ENCODE measurements around the gene NEMF.
"Not testable (repeated sequence)": the region's sequence is repeated elsewhere in the genome, so short reads cannot be mapped to it uniquely, and the experiment has no call there.

NEMF gene

GRCh38 chr14:49816844-49817243, 35.7 kb downstream of the NEMF start:
- DNase-seq, result no peak

GRCh38 chr14:49816118-49816517, 36.5 kb downstream of the NEMF start:
- DNase-seq, result not testable (repeated sequence)

- no peak for DNase-seq
Observed at GRCh38 chr14:49808780-49809179, 43.8 kb downstream of the NEMF start.

- no peak for DNase-seq
Observed at GRCh38 chr14:49796025-49796424, 56.6 kb downstream of the NEMF start.

- DNase-seq, result no peak
Observed at GRCh38 chr14:49792618-49793017, 60.0 kb downstream of the NEMF start.

GRCh38 chr14:49786315-49786714, 66.3 kb downstream of the NEMF start:
- DNase-seq, result no peak

GRCh38 chr14:49783394-49784014, 69.1 kb downstream of the NEMF start:
- no peak for DNase-seq

- DNase-seq, result not testable (repeated sequence)
Observed at GRCh38 chr14:49781040-49781439, 71.5 kb downstream of the NEMF start.

- DNase-seq, result no peak
Observed at GRCh38 chr14:49778421-49778820, 74.2 kb downstream of the NEMF start.

- DNase-seq, result no peak
Observed at GRCh38 chr14:49774106-49774505, 78.5 kb downstream of the NEMF start.

GRCh38 chr14:49771691-49772090, 80.9 kb downstream of the NEMF start:
- DNase-seq, result not testable (repeated sequence)

GRCh38 chr14:49770212-49770817, 82.3 kb downstream of the NEMF start:
- no peak for DNase-seq

GRCh38 chr14:49769581-49770211, 82.9 kb downstream of the NEMF start:
- no peak for DNase-seq

GRCh38 chr14:49769171-49769570, 83.4 kb downstream of the NEMF start:
- peak; percentile 46 for DNase-seq

- DNase-seq, result peak; percentile 54
Observed at GRCh38 chr14:49768301-49769121, 84.1 kb downstream of the NEMF start.

GRCh38 chr14:49767571-49768300, 84.9 kb downstream of the NEMF start, which contains the start of gene KLHDC2:
KLHDC2 (plus strand) TSS chr14:49768153; CDS start chr14:49768469, 316 bp downstream.
- peak; percentile 88 for DNase-seq

GRCh38 chr14:49767270-49767570, 85.4 kb downstream of the NEMF start:
- no peak for DNase-seq

GRCh38 chr14:49766839-49767238, 85.7 kb downstream of the NEMF start:
- no peak for DNase-seq

- no peak for DNase-seq
Observed at GRCh38 chr14:49761839-49762551, 90.6 kb downstream of the NEMF start.

- DNase-seq, result no peak
Observed at GRCh38 chr14:49755378-49755777, 97.2 kb downstream of the NEMF start.

- DNase-seq, result no peak
Observed at GRCh38 chr14:49754570-49755097, 98.0 kb downstream of the NEMF start.

- not testable (repeated sequence) for DNase-seq
Observed at GRCh38 chr14:49746476-49746875, 106.1 kb downstream of the NEMF start.

All from fibroblast of skin of right quadriceps (primary cell).